Stimulated activated CD4-positive, alpha-beta T cell treated with anti-CD3 and anti-CD28 coated beads, TNF-alpha, amount 100 ng/mL, for 24 hours (primary cell): ENCODE data around the gene BAHCC1.

Source experiments
- DNase-seq, 3 experiments: peaks; one replicate each; pipeline ENCODE4 v3.0.0-alpha.2; 2020; ENCODE audit warnings: low read depth in 3 of 3

BAHCC1 gene

GRCh38 chr17:81427173-81428120 lies 32.2 kb downstream of the BAHCC1 start:
- DNase-seq: no peak

DNA sequence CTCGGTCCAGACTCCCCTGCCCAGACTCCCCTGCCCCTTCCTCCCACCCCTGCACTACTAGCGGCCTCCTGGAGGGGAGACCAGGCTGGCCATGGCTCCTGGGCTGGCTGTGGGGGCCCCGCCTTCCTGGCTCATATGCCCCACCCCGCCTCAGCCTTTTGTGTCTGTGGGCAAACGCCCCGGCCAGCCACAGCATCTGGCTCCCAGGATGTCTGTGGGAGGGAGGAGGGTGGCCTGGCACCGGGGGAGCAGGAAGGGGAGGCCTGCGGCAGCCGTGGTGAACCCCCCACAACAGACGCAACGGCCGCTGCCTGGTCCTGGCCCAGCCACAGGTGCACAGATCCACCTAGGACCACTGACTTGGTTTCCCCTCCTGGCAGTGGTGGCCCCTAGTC lies 32.9 kb downstream of the BAHCC1 start:
- no peak for DNase-seq

DNA sequence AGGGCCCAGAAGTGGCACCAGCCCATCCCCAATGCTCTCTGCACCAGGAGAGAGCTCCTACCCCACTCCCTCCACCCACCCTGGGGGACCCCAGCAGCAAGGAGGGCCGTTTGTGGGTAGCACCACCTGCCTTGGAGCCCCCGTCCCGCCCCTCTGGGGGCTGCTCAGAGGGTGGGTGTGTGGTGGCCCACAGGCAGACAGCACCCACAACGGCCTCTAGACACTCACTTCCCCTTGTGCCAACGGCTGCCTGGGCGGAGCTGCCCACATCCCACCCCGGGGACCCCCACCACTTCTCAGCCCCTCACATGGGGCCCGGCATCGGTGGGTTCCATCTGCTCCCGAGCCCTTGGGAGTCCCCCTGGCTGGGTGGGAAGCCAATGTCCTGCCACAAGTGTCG lies 33.3 kb downstream of the BAHCC1 start:
- no peak for DNase-seq

- DNase-seq: no peak
Observed at GRCh38 chr17:81428948-81429774, 33.9 kb downstream of the BAHCC1 start.

- DNase-seq: no peak
Observed at GRCh38 chr17:81429821-81430551, 34.7 kb downstream of the BAHCC1 start.

DNA sequence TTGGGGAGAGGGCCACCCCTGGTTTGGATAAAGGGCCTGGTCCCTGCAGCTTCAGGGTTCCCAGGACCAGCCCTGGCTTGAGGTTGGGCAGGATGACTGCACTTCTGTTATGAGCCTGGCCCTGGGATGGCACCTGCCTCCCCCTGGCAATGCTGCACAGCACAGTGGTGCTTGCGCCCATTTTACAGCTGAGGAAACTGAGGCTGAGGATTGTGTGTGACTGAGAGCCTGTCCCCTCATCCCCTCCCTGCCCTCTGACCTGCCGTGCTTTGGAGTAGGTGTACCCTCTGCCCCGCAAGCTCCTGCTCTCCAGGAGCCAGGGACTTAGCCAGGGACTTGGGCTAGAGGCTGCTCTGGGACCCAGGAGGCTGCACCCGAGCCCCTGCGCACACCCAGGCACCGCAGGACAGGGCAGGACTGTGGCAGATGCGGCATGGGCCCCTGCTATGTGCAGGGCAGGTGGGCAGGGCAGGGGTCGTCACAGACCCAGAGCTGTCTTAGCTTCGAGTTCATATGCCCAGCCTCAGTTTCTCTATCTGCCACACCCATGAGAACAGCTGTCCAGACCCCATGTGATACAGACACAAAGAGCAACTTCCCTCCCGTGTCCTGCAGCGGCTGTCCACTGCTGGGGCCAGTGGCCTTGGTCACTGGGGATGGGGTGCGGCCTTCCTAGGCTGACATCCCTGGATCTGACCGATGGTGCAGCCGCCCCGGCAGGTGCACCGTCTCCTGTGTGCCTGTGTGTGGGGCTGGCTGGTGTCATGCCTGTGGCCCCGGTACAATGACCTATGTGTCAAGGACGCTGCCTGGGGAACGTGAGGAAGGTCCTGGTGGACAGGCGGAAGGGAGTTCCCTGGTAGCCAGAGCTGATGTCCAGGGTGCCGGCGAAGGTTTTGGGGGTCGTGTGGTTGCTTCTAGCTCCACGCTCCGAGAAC lies 36.6 kb downstream of the BAHCC1 start:
- DNase-seq: no peak

- no peak for DNase-seq
Observed at GRCh38 chr17:81432941-81433340, 37.7 kb downstream of the BAHCC1 start.

- DNase-seq: no peak
Observed at GRCh38 chr17:81433656-81434055, 38.4 kb downstream of the BAHCC1 start.

DNA sequence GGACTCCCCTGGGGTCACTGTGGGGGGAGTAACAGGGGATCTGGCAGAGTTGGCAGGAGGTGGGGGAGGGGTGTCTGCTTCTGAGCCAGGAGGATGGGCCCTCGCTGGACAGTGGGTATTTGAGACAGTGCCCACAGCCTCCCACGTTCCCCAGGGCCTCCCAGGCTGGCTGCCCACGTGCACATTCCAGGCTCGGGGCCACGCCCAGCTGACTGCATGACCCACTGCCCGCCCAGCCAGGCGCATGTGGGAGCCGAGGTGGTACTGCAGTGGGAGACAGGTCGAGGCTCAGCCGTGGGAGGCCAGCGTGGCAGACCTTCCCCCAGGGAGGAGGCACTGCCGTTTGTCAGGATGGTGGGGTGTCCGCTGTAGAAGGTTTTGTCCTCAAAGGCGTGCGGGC lies 38.8 kb downstream of the BAHCC1 start:
- DNase-seq: no peak

DNA sequence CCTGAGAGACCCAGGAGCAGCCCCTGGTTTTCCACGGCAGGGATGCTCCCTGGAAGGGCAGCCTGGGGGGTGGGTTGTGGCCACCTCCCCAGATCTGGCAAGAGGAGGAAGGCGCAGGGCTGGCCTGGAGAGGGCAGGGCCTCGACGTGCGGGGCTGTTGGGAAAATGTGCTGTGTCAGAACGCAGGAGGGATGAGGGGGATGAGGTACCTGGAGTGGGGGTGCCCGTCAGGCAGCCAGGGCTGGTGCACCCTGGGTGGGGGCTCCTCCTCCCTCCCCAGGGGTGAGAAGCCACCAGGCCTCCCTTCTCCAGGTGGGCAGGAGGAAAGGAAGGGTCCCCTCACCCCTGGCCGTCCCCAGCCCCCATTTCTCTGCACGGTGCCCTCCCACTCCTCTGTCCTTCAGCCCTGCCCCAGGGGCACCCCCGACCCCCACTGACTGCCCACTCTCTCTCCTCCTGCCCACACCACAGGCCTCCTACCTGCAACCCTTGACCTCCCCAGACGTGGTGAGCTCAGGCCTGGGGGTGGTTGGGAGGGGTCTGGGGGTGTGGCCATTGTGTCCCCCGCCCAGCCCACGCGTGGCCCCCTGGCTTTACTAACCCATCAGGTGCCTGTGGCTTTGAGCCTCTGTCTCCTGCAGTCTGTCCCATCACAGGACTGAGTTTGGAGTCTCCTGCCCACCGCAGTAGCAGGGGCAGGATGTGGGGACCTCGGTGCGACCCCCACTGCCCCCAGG lies 39.6 kb downstream of the BAHCC1 start:
- no peak for DNase-seq

GRCh38 chr17:81435652-81436293 lies 40.5 kb downstream of the BAHCC1 start:
- DNase-seq: no peak

- no peak for DNase-seq
Observed at GRCh38 chr17:81436294-81436849, 41.1 kb downstream of the BAHCC1 start.

DNA sequence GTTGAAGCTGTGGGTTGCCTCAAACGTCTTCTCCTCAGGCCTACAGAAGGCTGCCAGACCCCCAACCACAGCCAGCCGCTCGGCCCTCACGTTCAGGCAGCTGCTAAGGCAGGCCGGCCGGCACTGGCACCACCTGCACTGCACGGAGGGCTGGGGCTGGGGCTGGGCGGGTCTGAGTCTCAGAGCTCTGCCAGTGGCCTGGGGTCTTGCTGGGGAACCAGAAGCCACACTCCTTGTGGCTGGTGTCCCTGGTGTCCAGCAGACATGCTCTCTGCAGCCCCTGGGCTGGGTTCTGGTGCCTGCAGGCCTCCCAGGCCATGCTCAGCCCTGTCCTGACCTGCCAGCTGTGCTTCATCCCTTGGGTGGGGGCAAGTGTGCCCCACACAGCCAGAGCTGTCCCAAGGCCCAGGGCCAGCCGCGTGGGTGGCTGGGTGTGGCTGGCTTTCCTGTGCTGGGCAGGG lies 42.0 kb downstream of the BAHCC1 start:
- DNase-seq: no peak

DNA sequence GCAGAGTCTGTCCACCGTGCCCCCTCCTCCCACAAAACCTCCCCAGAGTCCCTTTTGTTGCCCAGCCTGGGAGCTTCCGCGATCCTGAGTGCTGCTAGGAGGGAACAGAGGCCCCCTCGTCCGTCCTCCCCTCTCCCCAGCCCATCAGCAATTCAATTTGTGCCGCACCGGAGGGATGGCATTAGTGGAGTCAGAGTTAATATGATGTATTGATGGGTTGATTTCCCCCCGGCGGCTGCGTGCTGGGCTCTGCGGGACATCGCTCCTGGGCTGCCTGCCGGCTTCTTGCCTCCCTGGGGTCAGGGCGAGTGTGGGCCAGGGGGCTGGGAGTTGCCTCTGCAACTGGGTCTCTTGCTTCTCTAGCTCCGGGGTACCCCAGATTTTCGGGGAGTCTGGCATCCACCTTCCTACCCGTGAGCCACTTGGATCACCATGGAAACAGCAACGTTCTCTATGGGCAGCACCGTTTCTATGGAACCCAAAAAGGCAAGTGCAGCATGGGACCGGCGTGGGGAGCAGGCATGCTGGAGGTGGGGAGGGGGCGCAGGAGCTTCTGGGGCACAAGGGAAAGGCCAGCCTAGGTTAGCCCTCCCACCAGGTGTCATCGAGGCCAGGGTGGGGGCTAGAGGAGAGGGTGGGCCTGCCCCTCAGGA lies 42.9 kb downstream of the BAHCC1 start:
- no peak for DNase-seq

DNA sequence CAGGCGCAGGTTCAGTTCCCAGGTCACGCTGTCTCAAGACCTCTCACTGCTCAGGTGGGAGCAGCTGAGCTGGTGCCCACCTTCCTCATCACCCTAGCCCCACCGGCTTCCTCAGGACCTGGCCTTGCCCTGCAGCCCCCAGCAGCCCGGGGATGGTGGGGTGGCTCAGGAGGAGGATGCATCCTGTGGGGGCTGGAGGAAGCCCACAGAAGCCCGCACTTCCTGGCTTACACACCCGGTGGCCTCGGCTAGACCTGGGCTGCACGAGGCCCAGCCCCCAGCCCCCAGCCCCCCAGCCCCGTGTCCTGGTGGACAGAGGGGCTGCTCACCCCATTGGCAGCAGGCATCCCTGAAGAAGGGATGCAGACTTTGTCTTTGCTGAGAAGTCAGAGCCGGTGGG lies 43.4 kb downstream of the BAHCC1 start:
- no peak for DNase-seq

DNA sequence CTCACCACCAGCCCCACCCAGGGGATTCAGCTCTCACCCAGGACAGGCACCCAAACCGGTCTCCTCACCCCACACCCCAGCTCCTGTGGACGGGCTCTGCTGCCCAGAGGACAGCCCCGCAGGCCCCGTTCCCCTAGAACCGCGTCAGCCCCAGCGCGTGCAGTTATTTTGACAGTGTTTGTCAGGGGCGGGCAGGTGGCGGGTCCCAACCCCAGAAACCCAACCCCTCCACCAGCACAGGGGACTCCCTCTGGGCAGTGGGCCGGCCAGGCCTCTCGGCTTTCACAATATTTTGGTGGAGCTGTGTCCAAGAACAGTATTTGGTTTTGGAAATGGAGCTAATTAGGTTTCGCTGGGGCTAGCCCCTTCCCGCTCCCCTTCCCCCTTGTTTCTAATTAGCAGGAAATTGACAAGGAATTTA lies 44.8 kb downstream of the BAHCC1 start:
- no peak for DNase-seq

GRCh38 chr17:81440511-81441244 lies 45.4 kb downstream of the BAHCC1 start:
- no peak for DNase-seq

GRCh38 chr17:81442791-81443190 lies 47.5 kb downstream of the BAHCC1 start:
- no peak for DNase-seq
